HL-60/S4 treated with phorbol 12-myristate 13-acetate at 8.2 ng/mL for 4 days and 3 days (cell line): Measurements from ENCODE around the gene MFNG.
"Not testable (repeated sequence)": the region's sequence is repeated elsewhere in the genome, so short reads cannot be mapped to it uniquely, and the experiment has no call there.

Experiments used
- in situ Hi-C: fragments of 300-500 bp; cut with MboI; formaldehyde crosslinking; loops from 2 replicates; pipeline ENCODE4 v1.15.0; 2022; ENCODE audit warnings: low sequenced_read_pairs

Gene MFNG

GRCh38 chr22:37476389-37477329 lies 9.5 kb downstream of the MFNG start:
- in situ Hi-C loops = no loop called here

- in situ Hi-C loops = no loop called here
Measured at GRCh38 chr22:37474447-37475090, 11.6 kb downstream of the MFNG start.

GRCh38 chr22:37473437-37473946 lies 12.7 kb downstream of the MFNG start:
- in situ Hi-C loops = no loop called here

GRCh38 chr22:37472418-37473006 lies 13.7 kb downstream of the MFNG start:
- in situ Hi-C loops = no loop called here

- in situ Hi-C loops = no loop called here
Measured at GRCh38 chr22:37471727-37472417, 14.3 kb downstream of the MFNG start.

- in situ Hi-C loops = no loop called here
Measured at GRCh38 chr22:37470087-37470445, 16.1 kb downstream of the MFNG start.

GRCh38 chr22:37469416-37470086 lies 16.6 kb downstream of the MFNG start:
- in situ Hi-C loops = no loop called here

- in situ Hi-C loops = not testable (repeated sequence)
Measured at GRCh38 chr22:37468201-37468695, 17.9 kb downstream of the MFNG start.

- in situ Hi-C loops = no loop called here
Measured at GRCh38 chr22:37467391-37467955, 18.7 kb downstream of the MFNG start.

- in situ Hi-C loops = no loop called here
Measured at GRCh38 chr22:37464181-37464580, 22.0 kb downstream of the MFNG start.

GRCh38 chr22:37462983-37463382 lies 23.2 kb downstream of the MFNG start:
- in situ Hi-C loops = no loop called here

- in situ Hi-C loops = no loop called here
Measured at GRCh38 chr22:37462436-37462835, 23.7 kb downstream of the MFNG start.

- in situ Hi-C loops = no loop called here
Measured at GRCh38 chr22:37461961-37462360, 24.2 kb downstream of the MFNG start.

GRCh38 chr22:37460684-37461083 lies 25.5 kb downstream of the MFNG start:
- in situ Hi-C loops = no loop called here

- in situ Hi-C loops = loop anchor here (10.0 kb wide), 1 partner anchor 204 kb away; no protein-coding TSS in a partner anchor
Measured at GRCh38 chr22:37459206-37459605, 27.0 kb downstream of the MFNG start.

- in situ Hi-C loops = loop anchor here (10.0 kb wide), 1 partner anchor 202 kb away; no protein-coding TSS in a partner anchor
Measured at GRCh38 chr22:37457093-37457893, 28.9 kb downstream of the MFNG start.

- in situ Hi-C loops = loop anchor here (10.0 kb wide), 1 partner anchor 202 kb away; no protein-coding TSS in a partner anchor
Measured at GRCh38 chr22:37456346-37456745, 29.8 kb downstream of the MFNG start.

GRCh38 chr22:37455896-37456295 lies 30.3 kb downstream of the MFNG start:
- in situ Hi-C loops = loop anchor here (10.0 kb wide), 1 partner anchor 201 kb away; no protein-coding TSS in a partner anchor
